ENCODE data around the gene DAPK1.
"Not testable (repeated sequence)": the region's sequence is repeated elsewhere in the genome, so short reads cannot be mapped to it uniquely, and the experiment has no call there.

The DAPK1 gene

GRCh38 chr9:87494970-87495471 lies 2.6 kb upstream of the DAPK1 start:
- no peak overlapping the region for H3K4me3 ChIP-seq (replicated peaks; ENCODE audit: low read depth, low read length)
- no peak for DNase-seq (ENCODE audit: extremely low read depth, low read depth)

DNA sequence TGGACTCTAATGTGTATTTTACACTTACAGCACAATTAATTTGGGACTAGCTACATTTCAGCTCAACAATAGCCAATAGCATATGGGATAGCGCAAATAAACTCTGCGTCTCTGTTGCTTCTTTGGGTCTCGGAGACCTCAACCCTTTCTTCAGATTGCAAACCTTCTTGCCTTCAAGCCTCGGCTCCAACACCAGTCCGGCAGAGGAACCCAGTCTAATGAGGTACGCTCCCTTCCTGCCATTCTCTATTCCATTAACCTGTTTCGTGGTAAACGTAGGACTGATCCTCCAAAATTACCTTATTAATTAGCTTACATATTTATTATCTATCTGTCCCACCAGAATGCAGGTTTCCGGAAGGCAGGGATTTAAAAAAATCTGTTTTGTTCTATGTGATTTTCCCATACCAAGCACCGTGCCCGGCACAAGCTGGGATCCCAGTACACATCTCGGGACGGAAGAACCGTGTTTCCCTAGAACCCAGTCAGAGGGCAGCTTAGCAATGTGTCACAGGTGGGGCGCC lies 525 bp upstream of the DAPK1 start:
- no peak for DNase-seq (ENCODE audit: extremely low read depth, low read depth)
- TF ChIP-seq, protein P1, sequence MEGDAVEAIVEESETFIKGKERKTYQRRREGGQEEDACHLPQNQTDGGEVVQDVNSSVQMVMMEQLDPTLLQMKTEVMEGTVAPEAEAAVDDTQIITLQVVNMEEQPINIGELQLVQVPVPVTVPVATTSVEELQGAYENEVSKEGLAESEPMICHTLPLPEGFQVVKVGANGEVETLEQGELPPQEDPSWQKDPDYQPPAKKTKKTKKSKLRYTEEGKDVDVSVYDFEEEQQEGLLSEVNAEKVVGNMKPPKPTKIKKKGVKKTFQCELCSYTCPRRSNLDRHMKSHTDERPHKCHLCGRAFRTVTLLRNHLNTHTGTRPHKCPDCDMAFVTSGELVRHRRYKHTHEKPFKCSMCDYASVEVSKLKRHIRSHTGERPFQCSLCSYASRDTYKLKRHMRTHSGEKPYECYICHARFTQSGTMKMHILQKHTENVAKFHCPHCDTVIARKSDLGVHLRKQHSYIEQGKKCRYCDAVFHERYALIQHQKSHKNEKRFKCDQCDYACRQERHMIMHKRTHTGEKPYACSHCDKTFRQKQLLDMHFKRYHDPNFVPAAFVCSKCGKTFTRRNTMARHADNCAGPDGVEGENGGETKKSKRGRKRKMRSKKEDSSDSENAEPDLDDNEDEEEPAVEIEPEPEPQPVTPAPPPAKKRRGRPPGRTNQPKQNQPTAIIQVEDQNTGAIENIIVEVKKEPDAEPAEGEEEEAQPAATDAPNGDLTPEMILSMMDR (IDR thresholded peaks at IDR 0.05; ENCODE audit: low read depth, low read length, missing control alignments) = no peak
- H3K4me3 ChIP-seq (replicated peaks; ENCODE audit: low read depth, low read length) = peak overlapping the region; percentile 42

More at GRCh38 chr9:87494970-87495471, 2.6 kb upstream of the DAPK1 start:
- TF ChIP-seq, protein P1 (IDR thresholded peaks at IDR 0.05; ENCODE audit: low read depth, low read length, missing control alignments) = no peak

- TF ChIP-seq, protein P1 (IDR thresholded peaks at IDR 0.05; ENCODE audit: low read depth, low read length, missing control alignments) = peak; percentile 8
- DNase-seq (ENCODE audit: extremely low read depth, low read depth) = no peak
- H3K4me3 ChIP-seq (replicated peaks; ENCODE audit: low read depth, low read length) = peak overlapping the region; percentile 42
Measured at GRCh38 chr9:87498046-87498810, 561 bp downstream of the DAPK1 start.

GRCh38 chr9:87498811-87499360 lies 1.2 kb downstream of the DAPK1 start:
- no peak for DNase-seq (ENCODE audit: extremely low read depth, low read depth)
- H3K4me3 ChIP-seq (replicated peaks; ENCODE audit: low read depth, low read length) = peak overlapping the region; percentile 42
- TF ChIP-seq, protein P1 (IDR thresholded peaks at IDR 0.05; ENCODE audit: low read depth, low read length, missing control alignments) = no peak

DNA sequence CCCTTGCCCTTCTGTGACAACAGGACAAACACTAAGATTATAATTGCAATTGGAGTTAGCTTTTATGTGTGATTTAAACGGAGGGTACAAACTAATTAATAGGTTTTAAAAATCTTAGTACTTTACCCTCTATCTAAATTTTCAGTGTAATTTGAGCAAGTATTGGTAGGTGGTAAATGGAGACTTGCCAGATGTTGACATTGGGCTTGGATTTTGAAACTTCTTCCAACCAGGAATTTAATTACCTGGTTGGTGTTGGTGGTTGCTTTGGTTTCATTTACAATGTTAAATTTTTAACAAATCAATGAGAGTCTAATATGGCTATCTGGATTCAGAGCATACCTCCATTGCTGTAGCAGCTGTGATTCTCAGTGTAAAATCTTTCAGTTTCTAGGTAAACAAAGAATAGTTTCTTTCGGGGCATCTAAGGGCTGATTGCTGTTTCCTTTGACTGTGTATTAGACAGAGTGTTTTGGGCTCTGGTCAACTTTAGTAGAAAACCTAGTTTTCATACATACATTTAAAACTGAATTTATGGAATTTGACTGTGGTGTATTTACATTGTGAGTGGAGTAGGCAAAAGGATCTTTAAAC lies 1.9 kb downstream of the DAPK1 start:
- TF ChIP-seq, protein P1 (IDR thresholded peaks at IDR 0.05; ENCODE audit: low read depth, low read length, missing control alignments) = no peak
- no peak for DNase-seq (ENCODE audit: extremely low read depth, low read depth)
- no peak overlapping the region for H3K4me3 ChIP-seq (replicated peaks; ENCODE audit: low read depth, low read length)

GRCh38 chr9:87500491-87501270 lies 3.0 kb downstream of the DAPK1 start:
- H3K4me3 ChIP-seq (replicated peaks; ENCODE audit: low read depth, low read length) = no peak overlapping the region
- TF ChIP-seq, protein P1 (IDR thresholded peaks at IDR 0.05; ENCODE audit: low read depth, low read length, missing control alignments) = no peak
- no peak for DNase-seq (ENCODE audit: extremely low read depth, low read depth)

DNA sequence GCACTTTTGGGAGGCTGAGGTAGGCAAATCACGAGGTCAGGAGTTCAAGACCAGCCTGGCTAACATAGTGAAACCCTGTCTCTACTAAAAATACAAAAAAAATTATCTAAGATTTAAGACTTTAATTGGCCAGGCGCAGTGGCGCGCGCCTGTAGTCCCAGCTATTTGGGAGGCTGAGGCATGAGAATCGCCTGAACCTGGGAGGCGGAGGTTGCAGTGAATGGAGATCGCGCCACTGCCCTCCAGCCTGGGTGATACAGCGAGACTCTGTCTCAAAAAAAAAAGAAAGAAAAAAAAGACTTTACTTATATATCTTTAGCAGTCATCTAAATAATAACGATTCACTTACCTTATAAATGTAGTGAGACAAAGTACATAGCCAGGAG lies 3.6 kb downstream of the DAPK1 start:
- not testable (repeated sequence) for H3K4me3 ChIP-seq (replicated peaks; ENCODE audit: low read depth, low read length); DNase-seq (ENCODE audit: extremely low read depth, low read depth)

All from HFF-Myc (cell line).